HCT116 (cell line): ENCODE measurements around the gene CXCL9. TPM values are rescaled to one million over a fixed set of nuclear protein-coding genes. Genes with fewer than 3 reads are reported as not detected.
A peak's percentile ranks its signal among the peaks of the same experiment; 100 is the strongest.

Experiments
- ATAC-seq: fragments of 200-7000 bp; cut with Tn5 transposase; 2 replicates; pipeline ENCODE4 v1.9.1; 2020; ENCODE audit warnings: mild to moderate bottlenecking, moderate library complexity
- BruUV-seq: library from RNA; stranded (reverse); fragments of 400-500 nt; replicated peaks from 2 replicates; lab custom pipeline; 2021; lab: Mats Ljungman, UMichigan
- CTCF ChIA-PET: fragments of 300-600 bp; sonication (Branson Sonifier 250); formaldehyde crosslinking; loops from one replicate; lab custom pipeline; 2021; ENCODE audit warnings: antibody characterized with exemption; lab: Charles Lee
- POLR2A ChIA-PET: fragments of 300-600, 350-600 bp; sonication (Branson Sonifier 250); formaldehyde crosslinking; loops from one replicate; lab custom pipeline; 2021; ENCODE audit warnings: antibody characterized with exemption; lab: Charles Lee
- RAD21 ChIA-PET, 2 experiments: fragments of 300-600 bp; sonication (Branson Sonifier 250); formaldehyde crosslinking; loops; one replicate each; lab custom pipeline; 2023; ENCODE audit warnings: low total read pairs in 2 of 2; ENCODE audit not compliant: uncharacterized antibody in 2 of 2, unreplicated experiment in 2 of 2, low non-redundant PET in 1 of 2; lab: Charles Lee
- DNase-seq: peaks from one replicate; pipeline ENCODE4 v3.0.0-alpha.2; 2010; ENCODE audit warnings: low read depth, low spot score
- H2AFZ ChIP-seq: fragments of 200-600 bp; shearing (Covaris generic), sonication (generic); 2 replicates; pipeline ENCODE4 v1.6.1; 2017; ENCODE audit warnings: low read depth, mixed run types, mixed read lengths, antibody characterized with exemption, low read length; ENCODE audit not compliant: poor library complexity, severe bottlenecking
- H3K27ac ChIP-seq: 2 replicates; pipeline ENCODE4 v1.5.1; 2012; ENCODE audit warnings: low read depth, low read length
- H3K27me3 ChIP-seq: fragments of 200-600 bp; sonication (generic); 2 replicates; pipeline ENCODE4 v1.6.1; 2016; ENCODE audit warnings: mixed run types, low read length, mixed read lengths; ENCODE audit not compliant: insufficient read depth
- H3K36me3 ChIP-seq, 2 experiments: fragments of 200-500 bp in 1 of 2; fragments of 200-600 bp in 1 of 2; sonication (Bioruptor generic) in 1 of 2; sonication (generic) in 1 of 2; 2 replicates each; pipeline versions ENCODE4 v1.5.1 to v1.6.1; 2014 to 2016; ENCODE audit warnings: low read length in 2 of 2, inconsistent platforms in 1 of 2, mixed read lengths in 1 of 2, mixed run types in 1 of 2; ENCODE audit not compliant: insufficient read depth in 2 of 2, control insufficient read depth in 1 of 2
- H3K4me1 ChIP-seq, 2 experiments: fragments of 200-600 bp in 1 of 2; sonication (generic) in 1 of 2; 2 replicates each; pipeline versions ENCODE4 v1.5.1 to v1.6.1; 2012 to 2017; ENCODE audit warnings: low read length in 2 of 2, inconsistent platforms in 1 of 2, mild to moderate bottlenecking in 1 of 2, mixed read lengths in 1 of 2, mixed run types in 1 of 2, moderate library complexity in 1 of 2; ENCODE audit not compliant: insufficient read depth in 2 of 2, control insufficient read depth in 1 of 2
- H3K4me2 ChIP-seq: fragments of 200-600 bp; sonication (generic); 2 replicates; pipeline ENCODE4 v1.6.1; 2017; ENCODE audit warnings: mixed run types, low read length, mixed read lengths
- H3K4me3 ChIP-seq, 2 experiments: fragments of 200-600 bp in 1 of 2; sonication (generic) in 1 of 2; replicated peaks in 1 of 2; 2 replicates each; pipeline ENCODE4 v1.5.1; 2011 to 2016; ENCODE audit warnings: low read length in 2 of 2, control low read depth in 1 of 2, low read depth in 1 of 2, mild to moderate bottlenecking in 1 of 2, mixed read lengths in 1 of 2, mixed run types in 1 of 2
- H3K79me2 ChIP-seq: fragments of 200-600 bp; sonication (generic); 2 replicates; pipeline ENCODE4 v1.6.1; 2017; ENCODE audit warnings: mild to moderate bottlenecking, mixed run types, low read length, moderate library complexity, mixed read lengths; ENCODE audit not compliant: insufficient read depth
- H3K9ac ChIP-seq: fragments of 200-600 bp; sonication (generic); 2 replicates; pipeline ENCODE4 v1.6.1; 2016; ENCODE audit warnings: low read length, mixed read lengths
- H3K9me2 ChIP-seq: fragments of 200-600 bp; sonication (generic), shearing (Covaris generic); 2 replicates; pipeline ENCODE4 v1.6.1; 2017; ENCODE audit warnings: mixed run types, mild to moderate bottlenecking, moderate library complexity; ENCODE audit not compliant: insufficient read depth
- H3K9me3 ChIP-seq, 2 experiments: fragments of 200-500 bp in 1 of 2; fragments of 200-600 bp in 1 of 2; sonication (Bioruptor generic) in 1 of 2; sonication (generic) in 1 of 2; 2 replicates each; pipeline ENCODE4 v1.6.1; 2014 to 2017; ENCODE audit warnings: low read length in 2 of 2, mixed read lengths in 2 of 2, inconsistent platforms in 1 of 2, low read depth in 1 of 2, mild to moderate bottlenecking in 1 of 2, mixed run types in 1 of 2, moderate library complexity in 1 of 2; ENCODE audit not compliant: control insufficient read depth in 1 of 2, insufficient read depth in 1 of 2
- H4K20me1 ChIP-seq: fragments of 200-600 bp; sonication (generic), shearing (Covaris generic); 2 replicates; pipeline ENCODE4 v1.6.1; 2017; ENCODE audit warnings: mixed run types, mild to moderate bottlenecking, moderate library complexity; ENCODE audit not compliant: insufficient read depth
- CEBPB ChIP-seq: IDR thresholded peaks from 2 replicates; pipeline ENCODE4 v1.6.1; 2012; ENCODE audit warnings: low read depth
- EGR1 ChIP-seq: IDR thresholded peaks from 2 replicates; pipeline ENCODE4 v1.6.1; 2012; ENCODE audit warnings: low read depth
- ELF1 ChIP-seq: IDR thresholded peaks from 2 replicates; pipeline ENCODE4 v1.6.1; 2012; ENCODE audit warnings: low read depth, borderline replicate concordance
- FOSL1 ChIP-seq: IDR thresholded peaks from 2 replicates; pipeline ENCODE4 v1.6.1; 2012; ENCODE audit warnings: low read depth
- JUND ChIP-seq: IDR thresholded peaks from 2 replicates; pipeline ENCODE4 v1.6.1; 2012
- POLR2A ChIP-seq: IDR thresholded peaks from 2 replicates; pipeline ENCODE4 v1.7.0; 2011; ENCODE audit warnings: borderline replicate concordance; ENCODE audit not compliant: insufficient read depth, insufficient read length; ENCODE audit errors: extremely low read depth
- POLR2AphosphoS5 ChIP-seq: IDR thresholded peaks from 2 replicates; pipeline ENCODE4 v1.6.1; 2011; ENCODE audit warnings: mild to moderate bottlenecking, low read depth, low read length, moderate library complexity
- RAD21 ChIP-seq: IDR thresholded peaks from 2 replicates; pipeline ENCODE4 v1.6.1; 2012; ENCODE audit warnings: low read depth, mild to moderate bottlenecking
- SIN3A ChIP-seq: IDR thresholded peaks from 2 replicates; pipeline ENCODE4 v1.6.1; 2012; ENCODE audit warnings: low read depth
- SRF ChIP-seq: IDR thresholded peaks from 2 replicates; pipeline ENCODE4 v1.6.1; 2012; ENCODE audit warnings: low read depth
- TCF7L2 ChIP-seq: IDR thresholded peaks from 2 replicates; pipeline ENCODE4 v1.7.0; 2011; ENCODE audit warnings: borderline replicate concordance, inconsistent platforms; ENCODE audit not compliant: insufficient read depth, insufficient read length; ENCODE audit errors: extremely low read depth
- YY1 ChIP-seq: IDR thresholded peaks from 2 replicates; pipeline ENCODE4 v1.6.1; 2011; ENCODE audit warnings: low read length, low read depth, moderate library complexity, mild to moderate bottlenecking; ENCODE audit not compliant: insufficient replicate concordance; ENCODE audit errors: extremely low read depth
- ZFX ChIP-seq: fragments of 450-650 bp; IDR thresholded peaks from 2 replicates; pipeline ENCODE4 v1.6.1; 2017
- ZNF274 ChIP-seq: fragments of 200-500 bp; sonication (Bioruptor generic); IDR thresholded peaks from 2 replicates; pipeline ENCODE4 v1.6.1; 2014; ENCODE audit warnings: mild to moderate bottlenecking, low read depth, low read length, inconsistent platforms
- intact Hi-C: fragments of 100-400 bp; cut with micrococcal nuclease; formaldehyde crosslinking; loops from 2 replicates; pipeline ENCODE4 v1.10.0; 2022
- total RNA-seq: library from RNA; stranded (reverse); gene quantifications from one replicate; pipeline ENCODE4 v1.2.1, GENCODE V29; 2021; ENCODE audit not compliant: unreplicated experiment
- TF ChIP-seq, protein P1 (sequence below): IDR thresholded peaks from 2 replicates; pipeline ENCODE4 v1.6.1; 2012
- TF ChIP-seq, protein P2 (sequence below): IDR thresholded peaks from 2 replicates; pipeline ENCODE4 v1.6.1; 2012; ENCODE audit warnings: low read depth
- TF ChIP-seq, protein P3 (sequence below), 3 experiments: fragments of 200-600 bp in 1 of 3; sonication (generic) in 1 of 3; IDR thresholded peaks in 2 of 3; conservative IDR thresholded peaks in 1 of 3; 2 replicates each; pipeline ENCODE4 v1.5.1; 2012 to 2017; ENCODE audit warnings: low read depth in 2 of 3, low read length in 2 of 3, antibody characterized with exemption in 1 of 3, borderline replicate concordance in 1 of 3, control low read depth in 1 of 3, mild to moderate bottlenecking in 1 of 3, mixed read lengths in 1 of 3, mixed run types in 1 of 3, moderate library complexity in 1 of 3; ENCODE audit not compliant: insufficient read depth in 1 of 3

Gene CXCL9
- total RNA-seq, 1 experiment from 2014 or later: not detected

DNA sequence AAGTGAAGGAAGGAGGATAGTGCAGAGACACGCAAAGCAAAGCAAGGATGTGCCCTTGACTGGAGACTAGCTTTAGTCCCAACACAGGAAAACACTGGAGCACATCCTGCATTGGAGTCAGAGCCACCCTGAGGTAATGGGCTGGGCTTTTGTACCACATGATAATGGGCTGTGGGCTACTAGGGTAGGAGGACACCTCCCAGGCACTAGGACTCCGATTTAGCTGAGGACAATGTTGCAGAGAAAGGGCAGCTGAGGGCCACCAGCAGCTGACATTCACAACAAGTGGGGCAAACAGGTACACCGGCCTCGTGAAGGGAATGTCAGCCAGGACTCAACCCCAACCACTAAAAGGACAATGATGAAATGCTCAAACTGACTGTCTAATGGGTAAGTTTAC is 26.7 kb downstream of the CXCL9 start:
- Histone ChIP-seq H2AFZ (no peak overlapping the region), H3K4me2 (no peak overlapping the region), H3K9me2 (no peaks in the 10 kb centered on the region), H3K4me1 (no peaks in the 10 kb centered on the region), H3K4me3 (no peak overlapping the region), H3K9me3 (no peaks in the 10 kb centered on the region), H4K20me1 (no peaks in the 10 kb centered on the region), H3K27ac (no peak overlapping the region), H3K9ac (no peak overlapping the region), H3K36me3 (peaks cover 39 to 41% of the 10 kb centered on the region in 2 experiments; a peak in 3 of 4 replicates), H3K27me3 (no peaks in the 10 kb centered on the region), H3K79me2 (peaks cover 58% of the 10 kb centered on the region)
- RAD21 ChIA-PET: no interaction called here
- intact Hi-C loops: no loop called here
- POLR2A ChIA-PET: no interaction called here
- TSS peak; percentile 4 for BruUV-seq
- no peak for ATAC-seq
- CTCF ChIA-PET: no interaction called here
- no peak for DNase-seq
- TF ChIP-seq JUND (no peak), POLR2A (no peak), FOSL1 (no peak), ZFX (no peak), EGR1 (no peak), RAD21 (no peak), SRF (no peak), TCF7L2 (no peak), POLR2AphosphoS5 (no peak), ZNF274 (no peak), YY1 (no peak), ELF1 (no peak), CEBPB (no peak), SIN3A (no peak)
- TF ChIP-seq, protein P1, sequence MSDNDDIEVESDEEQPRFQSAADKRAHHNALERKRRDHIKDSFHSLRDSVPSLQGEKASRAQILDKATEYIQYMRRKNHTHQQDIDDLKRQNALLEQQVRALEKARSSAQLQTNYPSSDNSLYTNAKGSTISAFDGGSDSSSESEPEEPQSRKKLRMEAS: no peak
- TF ChIP-seq, protein P2, sequence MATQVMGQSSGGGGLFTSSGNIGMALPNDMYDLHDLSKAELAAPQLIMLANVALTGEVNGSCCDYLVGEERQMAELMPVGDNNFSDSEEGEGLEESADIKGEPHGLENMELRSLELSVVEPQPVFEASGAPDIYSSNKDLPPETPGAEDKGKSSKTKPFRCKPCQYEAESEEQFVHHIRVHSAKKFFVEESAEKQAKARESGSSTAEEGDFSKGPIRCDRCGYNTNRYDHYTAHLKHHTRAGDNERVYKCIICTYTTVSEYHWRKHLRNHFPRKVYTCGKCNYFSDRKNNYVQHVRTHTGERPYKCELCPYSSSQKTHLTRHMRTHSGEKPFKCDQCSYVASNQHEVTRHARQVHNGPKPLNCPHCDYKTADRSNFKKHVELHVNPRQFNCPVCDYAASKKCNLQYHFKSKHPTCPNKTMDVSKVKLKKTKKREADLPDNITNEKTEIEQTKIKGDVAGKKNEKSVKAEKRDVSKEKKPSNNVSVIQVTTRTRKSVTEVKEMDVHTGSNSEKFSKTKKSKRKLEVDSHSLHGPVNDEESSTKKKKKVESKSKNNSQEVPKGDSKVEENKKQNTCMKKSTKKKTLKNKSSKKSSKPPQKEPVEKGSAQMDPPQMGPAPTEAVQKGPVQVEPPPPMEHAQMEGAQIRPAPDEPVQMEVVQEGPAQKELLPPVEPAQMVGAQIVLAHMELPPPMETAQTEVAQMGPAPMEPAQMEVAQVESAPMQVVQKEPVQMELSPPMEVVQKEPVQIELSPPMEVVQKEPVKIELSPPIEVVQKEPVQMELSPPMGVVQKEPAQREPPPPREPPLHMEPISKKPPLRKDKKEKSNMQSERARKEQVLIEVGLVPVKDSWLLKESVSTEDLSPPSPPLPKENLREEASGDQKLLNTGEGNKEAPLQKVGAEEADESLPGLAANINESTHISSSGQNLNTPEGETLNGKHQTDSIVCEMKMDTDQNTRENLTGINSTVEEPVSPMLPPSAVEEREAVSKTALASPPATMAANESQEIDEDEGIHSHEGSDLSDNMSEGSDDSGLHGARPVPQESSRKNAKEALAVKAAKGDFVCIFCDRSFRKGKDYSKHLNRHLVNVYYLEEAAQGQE: no peak
- TF ChIP-seq, protein P3, sequence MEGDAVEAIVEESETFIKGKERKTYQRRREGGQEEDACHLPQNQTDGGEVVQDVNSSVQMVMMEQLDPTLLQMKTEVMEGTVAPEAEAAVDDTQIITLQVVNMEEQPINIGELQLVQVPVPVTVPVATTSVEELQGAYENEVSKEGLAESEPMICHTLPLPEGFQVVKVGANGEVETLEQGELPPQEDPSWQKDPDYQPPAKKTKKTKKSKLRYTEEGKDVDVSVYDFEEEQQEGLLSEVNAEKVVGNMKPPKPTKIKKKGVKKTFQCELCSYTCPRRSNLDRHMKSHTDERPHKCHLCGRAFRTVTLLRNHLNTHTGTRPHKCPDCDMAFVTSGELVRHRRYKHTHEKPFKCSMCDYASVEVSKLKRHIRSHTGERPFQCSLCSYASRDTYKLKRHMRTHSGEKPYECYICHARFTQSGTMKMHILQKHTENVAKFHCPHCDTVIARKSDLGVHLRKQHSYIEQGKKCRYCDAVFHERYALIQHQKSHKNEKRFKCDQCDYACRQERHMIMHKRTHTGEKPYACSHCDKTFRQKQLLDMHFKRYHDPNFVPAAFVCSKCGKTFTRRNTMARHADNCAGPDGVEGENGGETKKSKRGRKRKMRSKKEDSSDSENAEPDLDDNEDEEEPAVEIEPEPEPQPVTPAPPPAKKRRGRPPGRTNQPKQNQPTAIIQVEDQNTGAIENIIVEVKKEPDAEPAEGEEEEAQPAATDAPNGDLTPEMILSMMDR (IDR thresholded peaks at IDR 0.05 in 2 of 3, conservative IDR thresholded peaks at IDR 0.05 in 1 of 3; ENCODE audit: borderline replicate concordance in 1 of 3, insufficient read depth in 1 of 3, low read depth in 2 of 3, low read length in 2 of 3): no peak
